Stimulated activated CD4-positive, alpha-beta T cell treated with anti-CD3 and anti-CD28 coated beads, Interleukin-12 subunit alpha, Interleukin-12 subunit beta, amount 100 ng/mL, for 48 hours (primary cell): Measurements from ENCODE around the gene KLF3.

Experiments
- DNase-seq, 3 donors: peaks; one replicate each; pipeline ENCODE4 v3.0.0-alpha.2; 2020; ENCODE audit warnings: low read depth in 2 of 3, low spot score in 1 of 3

Gene KLF3

DNA sequence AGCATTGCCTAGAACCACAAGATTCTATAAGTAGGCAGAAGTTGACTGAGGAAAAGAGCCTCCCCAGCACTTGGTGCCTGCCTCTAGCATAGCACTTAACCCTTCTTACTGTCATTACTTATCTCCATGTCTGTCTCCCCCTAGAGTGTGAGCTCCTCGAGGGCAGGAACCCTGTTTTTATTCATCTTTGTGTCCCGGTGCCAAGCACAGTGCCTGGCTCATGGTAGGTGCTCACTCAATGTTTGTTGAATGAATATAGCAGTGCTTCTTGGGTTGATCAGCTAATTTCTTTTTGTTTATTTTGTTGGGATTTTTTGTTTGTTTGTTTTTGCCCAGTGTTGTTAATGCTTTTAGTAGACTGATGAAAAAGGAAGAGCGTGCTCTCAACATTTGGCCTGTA lies 30.3 kb downstream of the KLF3 start:
- no peak for DNase-seq

DNA sequence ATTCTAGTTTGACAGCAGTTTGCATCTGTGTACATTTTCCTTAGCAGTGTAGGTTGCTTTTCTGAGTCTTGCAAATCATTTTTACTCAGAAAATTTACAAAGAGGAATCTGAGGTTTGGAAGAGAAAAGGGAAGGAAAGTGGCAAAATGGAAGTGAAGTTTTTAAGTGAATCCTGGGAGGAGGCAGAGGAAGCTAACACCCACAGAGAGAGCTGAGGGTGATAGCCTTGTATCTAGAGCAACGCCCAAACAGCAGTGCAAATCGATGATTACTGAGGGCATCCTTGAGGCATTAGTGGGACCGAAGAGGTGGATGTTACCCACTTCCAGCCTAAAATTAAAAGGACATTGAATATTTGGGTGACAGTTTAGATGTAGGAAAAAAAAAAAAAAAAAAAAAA lies 31.8 kb downstream of the KLF3 start:
- DNase-seq, result no peak

DNA sequence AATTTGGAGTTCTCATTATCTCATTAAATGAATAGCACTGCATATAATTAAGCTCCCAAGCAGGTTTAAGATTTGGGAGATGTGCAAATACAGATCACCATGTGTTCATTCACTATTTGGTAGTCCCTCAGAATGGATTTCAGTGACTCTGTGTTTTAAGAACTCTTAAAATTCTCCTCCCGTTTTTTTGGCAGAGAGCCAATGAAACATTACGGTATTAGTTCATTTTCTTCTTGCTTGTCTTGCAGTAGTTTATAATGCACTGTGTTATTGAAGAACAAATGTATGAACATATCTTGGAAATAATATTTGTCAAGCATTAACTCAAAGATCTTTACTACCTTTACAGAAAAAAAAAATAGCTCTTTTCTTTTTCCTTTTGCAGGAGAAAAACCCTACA lies 32.7 kb downstream of the KLF3 start:
- no peak for DNase-seq

DNA sequence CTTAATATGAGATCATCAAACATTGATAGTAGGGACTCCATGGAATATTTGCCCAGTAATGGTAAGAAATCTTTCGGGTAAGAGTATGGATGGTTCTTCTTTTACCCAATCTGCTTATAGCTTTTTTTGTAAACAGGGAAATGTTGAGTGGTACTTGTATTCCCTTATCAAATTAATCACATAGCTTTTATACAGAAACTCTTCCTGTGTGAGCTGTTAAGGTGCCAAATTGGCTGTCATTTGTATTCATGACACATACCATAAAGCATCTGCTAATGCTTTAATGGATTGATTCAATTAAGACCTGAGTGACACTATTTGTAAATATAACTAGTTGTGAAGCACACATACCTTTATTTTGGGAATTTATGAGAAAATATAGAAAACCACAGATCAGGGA lies 34.2 kb downstream of the KLF3 start:
- no peak for DNase-seq

DNA sequence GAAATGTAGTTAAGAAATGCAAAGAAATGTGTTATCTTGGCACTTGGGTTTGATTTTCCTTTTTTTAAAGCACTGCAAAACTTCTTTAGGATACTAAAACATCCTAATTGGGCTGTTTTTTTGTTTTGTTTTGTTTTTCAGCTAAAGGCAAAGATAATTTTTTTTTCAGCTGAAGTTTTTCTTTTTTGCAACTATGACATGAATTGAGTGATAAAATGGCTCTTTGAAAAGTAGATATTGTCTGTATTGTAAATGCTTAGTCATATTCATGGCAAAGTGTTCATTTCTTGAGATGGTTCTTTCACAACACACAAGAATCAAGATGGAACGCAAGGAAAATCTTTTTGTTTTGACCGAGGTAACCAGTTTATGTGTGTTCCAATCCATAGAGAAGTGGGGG lies 35.1 kb downstream of the KLF3 start:
- DNase-seq, result no peak

DNA sequence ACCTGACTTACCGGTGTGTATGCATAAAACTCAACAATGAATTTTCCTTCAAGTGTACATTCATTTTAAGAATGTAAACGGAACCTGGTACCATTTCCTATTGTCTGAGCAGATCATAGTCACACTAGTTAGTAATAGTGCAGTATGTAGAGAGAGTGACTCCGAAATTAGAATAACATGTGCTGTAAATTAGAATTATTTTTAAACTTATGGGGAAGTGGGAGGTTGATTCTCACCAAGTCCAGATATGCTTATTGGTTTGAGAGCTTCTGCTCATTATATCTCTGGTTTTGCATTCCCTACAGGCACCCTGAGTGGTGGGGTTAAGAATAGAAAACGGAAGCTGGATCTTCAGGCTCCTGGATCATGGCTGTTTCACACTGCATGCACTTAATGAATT lies 39.6 kb downstream of the KLF3 start:
- no peak for DNase-seq

DNA sequence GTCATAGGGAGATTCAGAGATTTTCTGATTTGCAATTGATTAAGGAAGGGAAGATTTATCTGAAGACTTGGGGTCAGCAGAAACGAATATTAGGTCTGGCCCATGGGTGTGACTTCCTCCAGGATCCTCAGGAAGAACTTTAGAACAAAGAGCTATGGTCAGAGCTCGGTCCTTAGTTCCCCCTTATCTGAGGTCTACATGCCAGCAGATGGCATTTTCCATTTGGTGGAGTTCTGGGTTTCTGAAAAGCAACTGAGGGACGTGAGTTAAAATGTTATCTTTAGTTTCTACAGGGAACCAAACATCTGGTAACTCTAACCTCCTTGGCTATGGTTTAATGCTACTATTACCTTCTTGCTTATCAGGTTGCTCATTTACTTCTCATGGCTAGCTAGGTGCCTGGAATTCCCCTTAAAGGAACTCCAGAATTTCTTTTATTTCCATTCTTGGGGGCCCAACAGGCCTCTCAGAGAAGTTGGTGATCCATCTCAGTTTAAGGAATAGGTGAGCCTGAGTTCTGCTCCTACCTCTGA lies 40.7 kb downstream of the KLF3 start:
- no peak for DNase-seq

DNA sequence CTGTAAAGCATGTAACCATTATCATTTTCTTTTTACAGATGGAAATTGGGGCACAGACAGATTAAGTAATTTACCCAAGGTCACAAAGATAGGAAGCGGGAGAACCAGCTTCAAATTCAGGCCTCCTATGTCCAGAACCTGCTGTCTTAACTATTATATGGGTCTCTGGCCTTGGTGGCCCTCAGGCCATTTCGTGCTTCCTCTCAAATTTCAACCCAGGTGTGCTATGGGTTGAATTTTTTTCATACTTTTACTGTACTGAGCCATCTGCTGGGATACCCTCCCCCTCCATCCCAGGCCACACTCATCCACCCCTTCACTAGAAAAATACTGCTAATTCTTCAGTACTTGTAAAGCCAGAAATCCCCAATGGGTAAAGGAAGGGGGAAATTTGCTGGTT lies 42.3 kb downstream of the KLF3 start:
- no peak for DNase-seq

DNA sequence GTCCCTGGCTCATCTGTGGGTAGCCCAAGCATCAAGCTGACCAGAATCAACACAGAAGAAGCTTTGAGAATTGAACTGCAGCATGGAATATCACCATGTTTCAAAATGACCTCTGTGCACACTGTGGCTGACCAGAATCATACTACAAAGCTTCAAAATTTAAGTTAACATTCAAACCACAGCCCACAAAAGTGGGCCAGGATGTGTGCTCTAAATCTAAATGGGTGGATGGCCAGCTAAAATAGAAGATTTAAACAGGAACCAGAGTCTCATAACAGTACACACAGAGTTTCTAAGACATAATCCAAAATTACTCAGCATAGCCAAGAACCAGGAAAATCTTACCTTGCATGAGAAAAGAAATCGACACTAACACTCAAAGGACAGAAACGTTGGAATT lies 46.1 kb downstream of the KLF3 start:
- no peak for DNase-seq

DNA sequence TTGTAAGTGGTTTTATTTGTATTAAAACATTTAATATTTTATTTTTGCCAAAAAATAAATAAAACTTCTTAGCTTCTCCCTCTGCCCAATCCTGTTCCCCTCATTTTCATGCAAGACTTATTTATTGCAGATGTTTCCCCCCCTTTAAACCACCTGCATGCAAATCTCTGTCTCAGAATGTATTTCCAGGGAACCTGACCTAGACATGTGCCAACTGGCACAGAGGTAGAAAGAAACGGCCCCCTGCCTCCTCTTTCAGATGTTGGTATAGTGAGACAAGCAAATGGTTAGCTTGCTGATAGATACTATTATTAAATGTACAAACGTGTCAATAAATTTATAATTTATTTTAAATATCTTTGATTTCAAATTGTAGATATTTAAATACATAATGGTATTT lies 47.1 kb downstream of the KLF3 start:
- no peak for DNase-seq

DNA sequence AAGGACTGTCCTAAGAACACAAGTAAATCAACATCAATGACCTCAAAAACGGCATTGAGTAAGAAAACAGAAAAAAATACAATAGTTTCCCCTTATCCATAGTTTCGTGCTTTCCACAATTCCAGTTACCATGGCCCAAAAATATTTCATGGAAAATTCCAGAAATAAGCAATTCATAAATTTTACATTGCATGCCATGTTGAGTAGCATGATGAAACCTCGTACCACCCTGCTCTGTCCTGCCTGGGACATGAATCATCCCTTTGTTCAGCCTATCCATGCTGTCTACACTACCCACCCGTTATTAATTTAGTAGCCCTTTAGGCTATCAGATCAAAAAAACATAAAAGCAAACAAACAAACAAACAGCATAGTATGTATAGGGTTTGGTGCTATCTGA lies 51.1 kb downstream of the KLF3 start:
- DNase-seq, result no peak

DNA sequence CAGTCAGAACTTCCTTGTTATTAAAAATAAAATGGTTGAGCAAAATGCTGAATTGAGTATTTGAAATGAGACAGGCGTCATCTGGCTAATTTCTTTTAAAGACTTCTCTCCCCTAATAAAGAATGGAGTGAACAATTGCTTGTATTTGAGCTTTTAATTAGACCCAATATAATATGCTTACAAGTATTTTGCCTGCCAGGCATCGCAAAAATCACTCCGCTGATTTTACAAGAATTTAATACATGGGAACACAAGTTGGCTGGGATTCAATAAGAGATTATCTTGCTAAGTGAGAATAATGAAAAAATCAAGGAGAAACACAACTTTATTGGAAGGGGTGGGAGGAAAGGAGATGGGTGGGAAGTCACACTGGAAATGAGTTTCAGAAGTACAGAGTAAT lies 52.3 kb downstream of the KLF3 start:
- DNase-seq, result no peak

DNA sequence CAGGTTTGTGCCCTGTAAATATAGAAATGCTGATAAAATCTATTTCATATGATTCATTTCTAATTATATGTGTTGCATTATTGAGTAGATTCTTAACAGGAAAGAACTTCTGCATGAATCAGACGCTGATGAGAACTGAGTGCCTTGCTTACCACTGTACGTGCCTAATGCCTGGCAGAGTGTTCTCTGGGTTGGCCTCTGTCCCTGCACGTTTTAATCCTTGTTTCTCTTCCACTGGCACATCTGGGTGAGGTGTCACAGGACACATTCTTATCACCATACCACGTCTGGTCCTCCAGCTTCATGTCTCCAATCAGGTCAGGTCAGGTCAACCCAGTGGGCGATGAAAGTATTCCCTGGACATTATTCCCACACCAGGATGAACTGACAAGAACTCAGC lies 53.6 kb downstream of the KLF3 start:
- DNase-seq, result no peak

DNA sequence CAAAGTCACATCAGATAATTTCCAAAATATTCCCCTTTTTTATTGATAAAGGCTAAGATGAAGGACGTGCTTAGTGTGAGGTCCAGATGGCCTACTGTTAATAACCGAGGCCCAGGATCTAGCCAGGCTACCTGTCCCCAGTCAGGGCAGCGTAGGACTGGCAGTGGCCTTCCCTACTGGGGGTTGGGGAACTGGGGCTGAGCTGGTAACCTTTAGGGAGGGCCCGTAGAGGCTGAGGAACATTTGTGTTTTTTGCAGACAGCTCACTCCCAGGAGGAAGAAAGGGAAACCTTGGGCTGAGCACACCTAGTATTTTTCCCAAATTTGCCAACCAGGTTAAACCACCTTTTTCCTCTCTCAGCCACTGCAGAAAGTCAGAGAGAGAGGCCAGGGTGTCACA lies 59.1 kb downstream of the KLF3 start:
- DNase-seq, result no peak

DNA sequence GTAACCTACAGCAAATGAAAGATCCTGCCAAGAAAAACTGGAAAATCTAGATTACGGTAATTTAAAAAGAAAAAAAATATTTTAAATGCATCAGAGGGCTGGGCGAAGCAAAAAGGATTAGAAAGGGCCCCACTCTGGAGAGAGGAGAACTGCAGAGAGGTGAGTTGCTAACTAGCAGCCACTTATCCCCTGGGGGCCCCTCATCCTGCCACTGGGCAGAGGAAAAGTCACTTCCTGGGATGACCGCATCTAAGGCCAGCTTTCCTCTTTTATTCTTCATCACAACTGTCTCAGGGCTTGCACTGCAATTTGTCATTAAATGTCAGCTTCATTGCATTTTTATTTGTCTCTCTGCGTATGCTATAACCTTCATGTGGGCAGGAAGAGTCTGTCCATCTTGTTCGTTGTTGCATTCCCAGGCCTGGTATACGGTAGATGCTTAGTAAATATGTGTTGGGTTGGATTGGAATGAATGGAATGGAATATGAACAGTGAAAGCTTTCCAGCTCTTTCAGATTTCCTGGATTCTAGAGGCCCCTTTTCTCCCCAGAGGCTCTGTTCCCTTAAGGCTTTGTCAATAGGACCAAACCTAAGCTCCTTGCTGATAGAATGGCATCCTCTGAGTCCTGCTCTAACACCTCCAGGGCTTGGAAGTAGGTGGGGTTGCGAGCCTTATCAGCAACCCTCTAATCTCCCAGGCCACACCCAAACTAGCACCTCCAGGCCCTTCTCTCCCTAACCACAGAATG lies 59.9 kb downstream of the KLF3 start:
- no peak for DNase-seq

DNA sequence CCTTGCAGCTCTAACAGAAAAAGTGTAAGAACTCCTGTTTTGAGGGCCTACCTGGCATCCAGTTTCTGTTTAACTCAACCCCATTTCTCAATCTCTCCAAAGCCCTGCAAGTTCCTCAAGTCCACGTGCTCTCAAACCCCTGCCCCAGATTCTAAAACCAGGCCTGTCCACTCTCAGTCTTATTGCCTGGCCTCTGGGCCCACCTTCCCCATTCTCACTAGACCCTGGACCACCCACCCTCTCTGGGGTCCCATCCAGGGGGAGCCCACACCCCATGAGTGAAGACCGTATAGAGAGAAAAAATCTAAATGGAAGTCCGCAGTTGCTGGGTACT lies 60.4 kb downstream of the KLF3 start:
- no peak for DNase-seq

DNA sequence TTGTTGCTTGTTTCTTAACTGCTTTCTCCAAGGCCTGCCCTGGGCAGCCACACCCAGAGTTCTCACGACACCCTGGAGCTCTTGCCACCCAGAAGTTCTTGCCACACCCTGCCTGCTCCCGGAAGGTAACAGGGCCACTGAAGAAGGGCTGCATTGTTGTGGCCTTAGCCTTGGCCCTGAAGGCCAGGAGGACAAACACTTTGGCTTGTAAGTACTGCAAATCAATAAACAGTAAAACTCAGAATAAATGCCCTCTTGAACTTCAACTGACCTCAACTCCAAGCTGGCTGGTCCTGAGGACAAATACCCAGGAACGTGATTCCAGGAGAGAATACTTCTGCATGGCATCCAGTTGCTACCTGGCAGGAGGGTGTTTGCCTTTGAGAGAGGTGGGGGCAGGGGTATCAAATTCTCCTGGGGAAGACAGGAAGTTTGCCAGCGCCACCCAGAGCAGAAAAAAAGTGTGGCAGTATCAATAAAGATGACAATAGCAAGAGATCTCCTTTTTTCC lies 64.7 kb downstream of the KLF3 start:
- DNase-seq, result no peak

DNA sequence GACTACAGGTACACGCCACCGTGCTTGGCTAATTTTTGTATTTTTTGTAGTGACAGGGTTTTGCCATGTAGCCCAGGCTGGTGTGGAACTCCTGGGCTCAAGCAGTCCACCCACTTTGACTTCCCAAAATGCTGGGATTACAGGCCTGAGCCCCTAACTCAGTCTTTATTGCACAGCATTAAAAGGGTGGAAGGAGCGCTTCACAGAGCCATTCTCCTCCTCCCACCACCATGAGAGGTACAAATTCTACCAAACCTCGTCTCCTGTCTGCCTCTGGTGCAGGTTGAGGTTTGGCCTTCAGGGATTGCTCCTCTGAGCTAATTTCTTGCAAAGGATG lies 66.5 kb downstream of the KLF3 start:
- no peak for DNase-seq

DNA sequence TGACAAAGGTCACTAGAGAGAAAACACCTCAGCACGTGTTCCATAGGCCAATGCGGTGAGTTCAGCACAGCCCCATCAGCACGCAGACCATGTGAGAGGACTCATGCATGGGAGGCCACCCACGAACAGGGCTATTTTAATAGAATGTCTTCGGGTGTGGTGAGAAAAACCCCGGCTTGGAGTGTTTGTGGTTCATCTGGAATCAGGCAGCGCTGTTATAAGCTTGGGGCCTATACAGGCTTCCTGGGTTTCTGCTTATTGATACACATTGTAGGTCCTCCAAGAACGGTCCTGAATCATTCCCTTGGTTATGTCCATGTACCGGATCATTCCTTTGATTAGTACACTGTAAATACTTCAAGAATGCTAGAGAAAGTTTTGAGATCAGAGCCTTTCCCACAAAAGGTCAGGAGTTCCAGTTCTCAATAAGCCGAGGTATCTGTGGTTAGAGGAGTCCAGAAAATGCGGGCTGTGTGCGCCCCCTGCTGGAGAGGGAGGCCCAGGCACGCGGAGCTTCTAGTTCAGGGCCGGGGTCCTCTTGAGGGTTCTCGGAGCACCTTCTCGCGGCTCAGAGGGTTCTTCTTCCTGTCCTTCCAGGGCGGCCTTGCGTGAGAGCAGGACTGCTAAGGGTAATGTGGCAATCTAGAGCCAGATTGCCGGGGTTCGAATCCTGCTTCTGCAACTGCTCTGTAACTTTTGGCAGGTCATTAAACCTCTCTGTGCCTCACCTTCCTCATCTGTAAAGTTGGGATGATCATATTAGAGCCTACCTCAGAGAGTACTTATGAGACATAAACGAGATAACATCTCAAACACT lies 67.0 kb downstream of the KLF3 start:
- DNase-seq, result peak; percentile 76 to 86 (median 77)

DNA sequence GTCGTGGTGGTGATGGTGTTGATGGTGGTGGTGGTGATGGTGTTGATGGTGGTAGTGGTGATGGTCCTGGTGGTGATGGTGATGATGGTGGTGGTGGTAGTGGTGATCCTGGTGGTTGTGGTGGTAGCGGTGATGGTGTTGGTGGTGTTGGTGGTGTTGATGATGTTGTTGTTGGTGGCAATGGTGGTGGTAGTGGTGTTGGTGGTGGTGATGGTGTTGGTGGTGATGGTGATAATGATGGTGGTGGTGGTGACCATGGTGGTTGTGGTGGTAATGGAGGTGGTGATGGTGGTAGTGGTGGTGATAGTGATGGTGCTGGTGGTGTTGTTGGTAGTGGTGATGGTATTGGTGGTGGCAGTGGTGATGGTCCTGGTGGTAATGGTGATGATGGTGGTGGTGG lies 69.7 kb downstream of the KLF3 start:
- DNase-seq, result no peak

DNA sequence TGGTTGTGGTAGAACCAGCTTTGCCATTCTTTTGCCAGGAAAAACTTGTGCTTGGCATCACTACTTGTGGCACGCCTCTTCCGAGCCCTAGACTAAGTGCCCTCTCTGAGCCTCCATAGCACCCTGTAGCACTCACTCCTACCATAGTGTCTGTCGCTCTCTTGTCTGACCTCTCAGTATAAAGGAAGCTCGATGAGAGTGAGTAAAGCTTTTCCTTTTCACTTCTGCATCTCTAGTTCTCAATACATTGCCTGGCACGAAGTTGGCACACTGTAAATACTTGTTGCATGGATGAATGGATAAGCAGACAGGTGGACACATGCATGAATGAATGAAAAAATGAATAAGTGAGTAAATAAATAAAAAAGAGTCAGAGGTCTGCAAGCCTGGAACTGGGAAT lies 70.4 kb downstream of the KLF3 start:
- DNase-seq, result no peak

DNA sequence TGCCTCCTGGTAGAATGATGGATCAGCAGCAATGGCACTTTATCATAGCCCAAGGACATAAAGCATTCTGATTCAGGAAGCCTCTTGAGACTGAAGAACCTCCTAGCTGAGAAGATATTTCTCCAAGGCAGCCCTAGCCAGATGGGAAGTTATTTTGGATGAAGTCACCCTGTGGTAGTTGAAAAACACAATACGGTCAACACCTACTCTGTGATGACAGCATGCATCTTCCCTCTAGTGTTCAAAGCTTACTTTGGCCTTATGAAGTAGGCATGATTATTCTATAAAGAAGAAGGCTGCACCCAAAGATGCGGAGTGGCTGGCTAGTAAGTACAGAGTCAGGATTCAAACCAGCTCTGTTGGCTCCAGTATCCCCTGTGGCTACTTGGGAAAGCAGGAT lies 70.9 kb downstream of the KLF3 start:
- no peak for DNase-seq

DNA sequence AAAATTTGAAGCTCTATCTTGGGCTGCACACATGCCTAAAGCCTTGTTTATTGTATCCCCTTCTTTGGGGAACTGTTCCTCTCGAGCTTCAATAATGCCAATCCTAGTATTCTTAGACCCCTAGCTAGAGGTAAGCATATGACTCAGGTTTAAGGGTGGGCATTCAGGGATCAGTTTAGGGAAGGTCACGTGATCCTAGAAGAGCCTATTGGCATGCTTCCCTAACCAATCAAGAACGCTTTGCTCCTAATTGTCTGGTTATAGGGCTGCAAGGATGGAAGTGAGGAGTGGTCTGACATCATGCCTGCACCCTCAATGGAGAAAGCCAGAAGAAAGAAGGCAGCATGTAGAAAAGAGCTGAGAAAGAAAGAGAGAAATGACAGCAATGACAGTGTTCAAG lies 71.9 kb downstream of the KLF3 start:
- DNase-seq, result no peak
